NCI-H526 (cell line): ENCODE results near the gene TMOD3.
"Not testable (repeated sequence)": the region's sequence is repeated elsewhere in the genome, so short reads cannot be mapped to it uniquely, and the experiment has no call there.

Source experiments
- DNase-seq, 2 experiments: peaks; one replicate each; lab custom pipeline; 2025; lab: John Stamatoyannopoulos, UW

The TMOD3 gene

DNA sequence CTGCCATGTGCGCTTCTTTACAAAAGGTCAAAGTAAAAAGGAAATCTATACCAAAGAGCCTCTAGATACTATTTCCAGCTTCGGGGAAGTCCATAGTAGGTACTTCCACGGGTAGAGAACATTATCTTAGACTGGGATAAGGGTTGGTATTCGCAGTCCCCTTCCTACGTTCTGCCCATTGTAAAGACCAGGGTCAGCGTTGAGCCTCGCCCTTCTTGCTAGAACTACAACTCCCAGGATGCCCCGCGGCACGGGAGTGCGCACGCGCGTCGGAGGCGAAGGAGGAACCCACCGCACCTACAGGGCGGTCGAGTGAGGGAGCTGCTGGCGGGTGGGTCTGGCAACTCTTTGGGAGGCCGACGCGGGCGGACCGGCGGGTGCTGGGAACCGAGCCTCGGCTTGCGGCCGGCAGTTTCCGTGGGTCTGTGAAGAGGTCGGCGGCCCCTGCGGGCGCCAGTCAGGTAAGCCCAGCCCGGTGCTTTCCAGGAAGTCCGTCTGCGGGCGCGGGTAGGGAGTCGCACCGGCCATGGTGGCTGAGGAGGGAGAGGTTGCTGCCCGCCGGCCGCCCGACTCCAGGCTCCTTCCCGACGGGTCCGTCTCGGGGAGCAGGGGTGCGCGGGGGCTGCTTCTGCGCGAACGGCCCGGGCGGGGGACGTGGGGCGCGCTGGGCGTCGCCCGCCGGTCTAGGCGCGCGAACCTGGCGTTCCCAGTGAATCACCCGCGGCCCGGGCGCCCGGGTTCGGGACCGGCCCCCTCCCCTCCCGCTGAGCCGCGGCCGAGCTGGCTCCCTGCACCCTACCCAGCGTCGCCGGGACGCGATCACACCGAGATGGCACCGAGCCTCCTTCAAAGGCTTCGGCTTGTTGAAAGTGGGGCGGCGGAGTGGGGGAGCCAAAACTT lies at the start of gene TMOD3:
Gene TMOD3 (plus strand): TSS at position 278 of the 900 bp plus-strand sequence. CDS start 33,232 bp downstream, outside the sequence.
- DNase-seq, result peak; percentile 83 to 95

DNA sequence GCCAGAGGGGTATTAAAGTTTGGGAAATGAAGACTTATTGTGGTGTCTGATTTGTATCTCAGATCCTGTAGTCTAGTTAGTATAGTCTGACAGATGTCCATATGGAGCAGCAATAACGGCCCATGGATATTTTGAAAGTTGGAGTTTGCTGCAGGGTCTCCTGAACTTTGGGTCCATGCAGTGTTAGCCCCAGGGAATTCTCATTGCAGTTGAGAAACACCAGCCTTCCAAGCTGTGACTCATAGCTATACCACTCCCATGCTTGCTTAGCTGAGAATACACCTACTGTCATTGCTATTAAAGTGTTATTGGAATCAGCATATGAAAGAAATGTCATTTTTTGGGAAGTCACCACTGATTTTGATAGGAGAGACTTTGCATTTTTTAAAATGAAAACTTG lies 48.8 kb upstream of the TMOD3 start:
- DNase-seq, result no peak

DNA sequence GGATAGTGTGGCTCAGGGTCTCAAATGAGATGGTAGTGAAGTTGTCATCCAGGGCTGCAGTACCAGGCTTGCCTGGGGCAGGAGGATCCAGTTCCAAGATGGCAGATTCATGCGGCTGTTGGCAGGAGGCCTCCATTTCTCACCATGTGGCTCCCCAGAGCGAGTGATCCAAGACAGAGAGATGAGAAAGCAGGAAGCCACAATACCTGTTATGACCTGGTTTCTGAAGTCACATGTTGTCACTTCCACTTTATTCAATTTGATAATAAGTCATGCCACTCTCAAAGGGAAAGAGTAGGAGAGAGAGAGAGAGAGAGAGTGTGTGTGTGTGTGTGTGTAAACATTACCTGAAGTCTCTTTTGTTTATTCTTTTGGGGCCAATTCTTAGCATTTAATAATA lies 47.9 kb upstream of the TMOD3 start:
- DNase-seq, result no peak

DNA sequence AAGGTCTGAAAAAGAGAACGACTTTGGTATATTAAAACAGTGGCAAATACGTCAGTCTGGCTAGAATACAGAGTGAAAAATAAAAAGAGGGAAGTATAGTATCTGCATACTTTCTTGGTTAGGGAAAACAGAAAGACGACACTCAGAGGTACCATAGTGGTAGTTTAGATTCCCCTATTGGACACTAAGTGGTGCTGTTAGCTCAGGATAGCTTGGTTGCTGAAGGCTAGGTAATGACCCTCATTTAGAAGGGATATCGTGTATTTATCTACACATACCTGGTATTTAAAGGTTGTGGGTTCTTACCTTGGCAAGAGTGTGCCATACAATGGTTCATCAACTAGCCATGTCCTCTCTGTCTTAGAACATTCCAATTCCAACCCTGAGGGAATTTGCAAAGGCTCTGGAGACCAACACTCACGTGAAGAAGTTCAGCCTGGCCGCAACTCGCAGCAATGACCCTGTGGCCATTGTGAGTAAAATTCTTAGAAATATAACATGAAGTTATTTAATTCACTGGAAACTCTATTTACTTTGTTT lies 47.0 kb upstream of the TMOD3 start:
- DNase-seq, result peak in 1 of 2 experiments; percentile 48

DNA sequence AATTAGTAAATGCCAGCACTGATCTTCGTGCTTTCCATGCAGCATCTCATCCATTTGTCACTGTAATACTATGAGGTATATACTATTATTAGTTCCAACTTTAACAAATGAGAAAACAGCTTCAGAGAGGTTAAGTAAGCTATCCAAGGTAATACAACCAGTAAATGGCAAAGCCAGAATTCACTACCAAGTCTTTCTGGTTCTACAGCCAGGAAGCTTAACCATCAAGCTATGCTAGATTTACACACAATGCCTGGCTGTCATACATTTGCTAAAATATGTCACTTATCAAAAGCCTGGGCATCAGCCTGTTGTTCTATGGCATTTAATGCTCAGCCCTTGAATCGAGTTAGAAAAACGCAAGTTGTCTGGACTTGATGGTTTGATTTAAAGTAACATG lies 45.5 kb upstream of the TMOD3 start:
- DNase-seq, result no peak

DNA sequence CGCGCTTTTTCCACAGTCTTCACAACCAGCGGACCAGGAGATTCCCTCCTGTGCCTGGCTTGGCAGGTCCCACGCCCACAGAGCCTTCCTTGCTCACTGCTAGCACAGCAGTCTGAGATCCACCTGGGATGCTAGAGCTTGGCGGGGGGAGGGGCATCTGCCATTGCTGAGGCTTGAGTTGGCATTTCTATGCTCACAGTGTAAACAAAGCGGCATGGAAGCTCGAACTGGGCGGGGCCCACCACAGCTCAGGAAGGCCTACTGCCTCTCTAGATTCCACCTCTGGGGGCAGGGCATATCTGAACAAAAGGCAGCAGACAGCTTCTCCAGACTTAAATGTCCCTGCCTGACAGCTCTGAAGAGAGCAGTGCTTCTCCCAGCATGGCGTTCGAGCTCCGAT lies 42.3 kb upstream of the TMOD3 start:
- DNase-seq, result peak; percentile 11 to 16

DNA sequence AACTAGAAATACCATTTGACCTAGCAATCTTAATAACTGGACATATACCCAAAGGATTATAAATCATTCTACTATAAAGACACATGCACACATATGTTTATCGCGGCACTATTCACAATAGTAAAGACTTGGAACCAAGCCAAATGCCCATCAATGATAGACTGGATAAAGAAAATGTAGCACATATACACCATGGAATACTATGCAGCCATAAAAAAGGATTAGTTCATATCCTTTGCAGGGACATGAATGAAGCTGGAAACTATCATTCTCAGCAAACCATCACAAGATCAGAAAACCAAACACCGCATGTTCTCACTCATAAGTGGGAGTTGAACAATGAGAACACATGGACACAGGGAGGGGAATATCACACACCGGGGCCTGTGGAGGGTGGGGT lies 37.0 kb upstream of the TMOD3 start:
- DNase-seq, result not testable (repeated sequence)

DNA sequence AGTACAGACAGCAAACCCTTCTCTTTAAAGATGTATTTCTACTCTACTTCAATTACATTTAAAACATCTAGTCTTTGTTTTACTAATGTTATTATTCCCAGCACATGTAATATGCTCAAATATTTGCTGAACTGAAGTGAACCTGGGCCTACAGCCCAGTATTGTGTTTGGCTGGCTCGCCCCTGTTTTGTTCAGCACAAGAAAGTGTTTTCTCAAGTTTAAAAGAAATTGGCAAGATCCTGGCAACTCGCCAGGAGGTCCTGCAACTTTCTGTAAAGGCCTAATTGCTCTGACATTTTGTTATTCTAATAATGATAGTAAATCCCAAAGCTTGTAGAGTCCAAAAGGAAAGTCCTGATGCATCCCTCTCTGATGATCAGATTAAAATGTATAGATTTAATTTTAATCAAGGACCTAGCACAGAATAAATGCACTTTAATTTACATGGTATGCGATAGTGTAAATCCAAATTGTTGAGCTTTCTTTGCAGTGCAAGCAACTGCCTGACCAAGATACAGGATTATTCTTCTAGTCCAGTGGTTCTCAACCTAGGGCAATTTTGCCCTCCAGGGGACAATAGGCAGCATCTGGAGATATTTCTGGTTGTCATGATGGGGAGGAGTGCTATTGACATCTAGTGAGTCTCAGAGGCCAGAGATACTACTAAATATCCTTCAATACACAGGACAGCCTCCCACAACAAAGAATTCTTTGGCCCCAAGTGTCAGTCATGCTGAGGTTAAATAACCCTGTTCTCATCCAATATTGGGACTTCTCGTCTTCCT lies 35.7 kb upstream of the TMOD3 start:
- DNase-seq, result peak in 1 of 2 experiments; percentile 7

DNA sequence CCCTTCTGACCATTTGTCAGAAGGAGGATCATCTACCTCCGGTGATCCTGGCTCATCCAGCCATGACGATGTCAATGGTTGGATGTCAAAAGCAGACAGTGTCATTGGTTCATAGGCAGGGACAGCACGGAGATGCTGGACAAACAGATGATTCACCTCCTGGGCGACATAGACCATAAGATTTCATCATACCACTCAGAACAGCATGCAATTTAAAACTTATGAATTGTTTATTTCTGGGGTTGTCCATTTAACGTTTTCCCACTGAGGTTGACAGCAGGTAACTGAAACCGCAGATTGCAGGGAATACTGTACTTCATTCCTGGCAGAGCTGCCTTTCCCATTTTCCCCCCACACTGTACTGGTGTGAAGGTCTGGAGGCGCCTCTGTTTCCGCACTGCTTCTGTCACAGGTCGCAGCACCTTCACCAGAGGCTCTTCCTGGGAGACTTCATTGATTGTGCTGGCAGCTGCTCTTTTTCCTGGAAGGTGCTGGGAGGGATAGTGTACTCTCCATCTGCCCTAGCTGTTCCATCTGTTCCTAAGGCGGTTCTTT lies 32.5 kb upstream of the TMOD3 start:
- DNase-seq, result no peak

DNA sequence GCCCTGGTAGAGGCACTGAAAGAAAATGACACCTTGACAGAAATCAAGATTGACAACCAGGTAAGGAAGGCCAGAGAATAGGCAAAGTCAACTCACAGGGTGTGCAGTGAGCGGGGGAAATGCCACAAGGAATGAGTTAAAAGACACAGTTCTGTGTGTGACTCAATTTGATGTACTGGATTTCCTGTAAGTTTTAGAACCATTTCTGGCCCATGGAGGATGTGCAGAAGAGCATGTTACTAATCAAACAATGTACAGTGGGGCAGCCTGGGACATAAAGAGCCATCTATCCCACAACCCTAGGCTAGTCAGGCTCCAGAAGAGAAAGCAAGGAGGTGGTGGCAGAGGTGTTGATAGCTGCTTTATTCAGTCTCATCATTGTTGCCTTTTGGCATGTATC lies 31.2 kb upstream of the TMOD3 start:
- DNase-seq, result no peak

DNA sequence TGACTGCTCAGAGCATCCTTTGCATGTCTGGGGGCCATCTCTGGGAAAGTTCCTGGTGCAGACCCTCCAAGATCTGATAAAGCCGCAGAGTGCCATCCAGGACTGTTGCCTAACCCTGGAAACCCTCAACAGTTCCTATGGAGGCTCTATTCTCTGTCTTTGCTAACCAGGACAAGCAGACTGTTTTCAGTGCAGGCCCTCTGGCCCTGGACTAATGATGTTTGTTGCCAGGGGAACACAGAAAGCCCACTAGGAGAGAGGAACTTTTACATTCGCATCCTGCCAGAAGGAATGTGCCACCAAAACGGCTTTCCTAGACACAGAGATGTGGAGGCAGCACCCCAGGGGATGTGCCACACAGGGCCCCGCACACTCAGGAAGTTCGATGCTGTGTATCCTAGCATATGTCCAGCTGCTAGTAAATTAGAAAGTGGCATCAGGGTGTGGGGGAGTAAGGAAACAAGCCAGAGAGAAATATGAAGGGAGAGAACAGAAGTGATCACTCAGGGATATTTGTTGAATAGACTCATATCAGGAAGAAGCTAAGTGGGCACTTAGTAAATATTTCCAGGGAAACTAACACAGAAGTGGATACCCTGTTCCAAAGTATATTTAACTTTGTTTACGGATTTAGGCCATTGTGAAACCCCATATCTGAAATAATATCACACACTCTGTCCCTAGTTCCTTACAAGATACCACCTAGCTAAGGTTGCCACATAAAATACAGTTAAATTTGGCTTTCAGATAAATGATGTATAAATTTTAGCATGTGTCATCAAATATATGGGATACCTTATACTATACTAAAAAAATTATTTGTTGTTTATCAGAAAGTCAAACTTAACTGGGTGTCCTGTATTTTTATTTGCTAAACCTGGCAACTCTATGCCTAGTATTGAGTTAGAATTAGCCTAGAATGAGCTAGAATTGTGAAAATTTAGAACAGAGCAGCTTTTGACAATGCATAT lies 29.9 kb upstream of the TMOD3 start:
- DNase-seq, result no peak

DNA sequence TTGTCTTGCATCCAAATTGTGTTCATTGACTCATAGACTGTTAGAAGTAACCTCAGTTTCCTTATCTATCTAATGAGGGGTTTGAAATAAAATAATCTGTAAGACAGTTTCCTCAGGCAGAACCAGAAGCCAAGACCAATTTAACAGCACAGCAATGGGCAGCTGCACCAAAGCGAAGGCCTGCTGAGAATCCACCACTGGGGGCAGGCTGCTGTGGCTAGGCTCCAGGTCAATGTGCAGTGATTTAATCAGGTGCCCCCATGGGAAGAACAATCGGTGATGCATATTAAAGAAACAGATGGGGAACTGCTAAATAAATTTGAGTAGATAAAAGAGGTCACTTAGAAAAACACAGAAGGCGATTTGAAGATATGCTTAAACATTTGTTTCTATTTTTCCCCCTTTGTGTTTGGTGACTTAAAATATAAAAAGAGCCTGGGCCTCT lies 28.0 kb upstream of the TMOD3 start:
- DNase-seq, result peak in 1 of 2 experiments; percentile 21

DNA sequence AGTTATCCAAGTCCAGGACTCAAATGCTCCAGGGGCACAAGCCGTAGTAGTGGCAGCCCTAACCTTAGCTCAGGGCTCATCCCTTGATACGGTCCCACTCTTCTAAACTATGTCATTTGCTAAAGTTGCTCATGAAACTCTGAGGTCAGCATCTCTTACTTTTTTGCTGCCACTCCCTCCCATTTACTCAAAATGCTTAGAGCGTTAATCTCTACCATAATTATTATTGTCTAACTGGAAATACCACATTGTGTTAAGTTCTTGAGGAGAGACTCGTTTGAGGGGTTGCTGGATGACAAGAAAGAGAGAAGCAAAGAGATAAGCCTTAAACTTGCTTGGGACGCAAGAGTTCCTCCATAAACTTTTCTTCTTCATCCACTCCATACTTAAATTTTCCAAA lies 26.9 kb upstream of the TMOD3 start:
- DNase-seq, result no peak

DNA sequence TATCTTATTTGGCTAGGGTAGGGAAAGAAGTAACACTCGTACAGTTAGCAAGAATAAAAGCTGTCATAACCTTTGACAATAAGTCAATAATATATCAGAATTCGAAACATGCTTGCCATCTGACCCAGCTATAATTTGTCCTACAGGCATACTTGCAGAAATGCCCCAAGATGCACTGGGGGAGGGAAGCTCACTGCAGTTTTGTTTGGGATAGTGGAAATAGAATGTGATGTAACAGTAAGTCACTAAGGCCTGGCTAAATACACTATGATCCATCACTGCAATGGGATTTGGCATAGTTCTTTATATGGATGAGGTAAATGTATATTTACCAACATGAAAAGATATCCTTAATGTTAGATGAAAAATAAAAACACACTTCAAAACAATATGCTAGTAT lies 25.5 kb upstream of the TMOD3 start:
- no peak for DNase-seq

DNA sequence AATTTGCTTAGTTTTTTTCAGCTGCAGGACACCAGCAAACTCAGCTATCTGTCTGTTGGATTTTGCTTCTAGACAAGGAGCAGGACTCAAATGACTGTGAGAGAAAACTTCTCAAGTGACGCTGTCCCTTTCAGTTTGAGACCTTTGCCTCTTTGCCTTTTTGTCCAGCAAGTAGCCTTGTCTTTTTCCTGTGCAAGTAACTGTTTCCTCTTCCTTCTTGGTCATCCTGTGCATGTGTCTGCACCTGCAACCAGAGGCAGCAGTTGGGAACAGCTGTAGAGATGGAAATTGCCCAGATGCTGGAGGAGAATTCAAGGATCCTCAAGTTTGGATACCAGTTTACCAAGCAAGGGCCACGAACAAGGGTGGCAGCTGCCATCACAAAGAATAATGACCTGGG lies 23.3 kb upstream of the TMOD3 start:
- DNase-seq, result no peak

DNA sequence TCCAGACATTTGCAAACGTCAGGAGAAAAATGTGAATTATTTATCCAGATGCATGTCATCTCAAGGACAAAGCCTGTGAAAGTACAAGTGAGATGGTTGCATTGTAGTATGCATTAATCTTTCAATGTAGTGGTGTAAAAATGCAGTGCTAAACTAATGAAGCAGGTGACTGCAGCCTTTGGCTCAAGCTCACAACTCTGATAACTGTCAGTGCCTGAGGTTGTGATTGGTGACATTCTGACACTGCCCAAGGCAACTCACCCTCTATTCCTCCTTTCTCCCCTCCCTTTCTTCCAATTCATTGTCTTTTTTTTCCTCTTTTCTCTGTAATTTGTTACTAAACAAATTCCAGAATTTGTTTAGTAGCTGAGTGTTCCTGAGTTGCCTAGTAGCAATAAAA lies 20.0 kb upstream of the TMOD3 start:
- DNase-seq, result no peak

DNA sequence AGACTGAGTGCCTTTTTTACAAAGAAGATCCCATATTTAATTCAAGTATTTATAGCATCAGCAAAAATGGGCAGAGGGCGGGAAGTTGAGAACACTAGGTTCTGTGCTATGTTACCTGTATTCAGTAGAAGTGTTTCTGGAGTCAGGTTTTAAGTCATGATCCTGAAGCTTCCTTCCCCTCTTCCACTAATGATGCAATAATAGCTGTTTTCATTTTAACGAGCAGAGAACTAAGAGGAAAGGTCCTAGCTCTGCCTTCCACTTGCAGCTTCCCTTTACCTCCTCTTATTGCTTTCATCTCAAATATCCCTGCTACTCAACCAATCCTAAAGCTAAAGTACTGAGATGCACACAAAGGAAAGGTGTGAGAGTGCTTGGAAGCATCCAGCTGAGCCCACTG lies 16.9 kb upstream of the TMOD3 start:
- no peak for DNase-seq

DNA sequence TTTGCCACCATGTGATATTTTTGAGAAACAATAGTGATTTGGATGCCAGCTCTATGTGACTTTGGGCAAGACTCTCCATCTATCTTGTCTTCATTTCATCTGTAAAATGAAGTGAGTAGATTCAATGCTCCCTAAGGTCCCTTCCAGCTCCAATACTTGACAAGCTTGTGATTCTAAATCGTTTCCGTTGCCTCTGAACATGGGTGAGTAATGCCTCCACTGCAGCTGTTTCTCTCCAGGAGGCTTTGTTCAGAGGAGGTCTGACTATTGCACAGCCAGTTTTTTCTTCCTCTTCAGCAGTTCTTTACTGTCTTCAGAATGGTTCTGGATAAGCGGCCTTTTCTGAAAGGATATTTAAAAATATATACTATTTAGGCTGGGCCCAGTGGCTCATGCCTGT lies 14.8 kb upstream of the TMOD3 start:
- no peak for DNase-seq

DNA sequence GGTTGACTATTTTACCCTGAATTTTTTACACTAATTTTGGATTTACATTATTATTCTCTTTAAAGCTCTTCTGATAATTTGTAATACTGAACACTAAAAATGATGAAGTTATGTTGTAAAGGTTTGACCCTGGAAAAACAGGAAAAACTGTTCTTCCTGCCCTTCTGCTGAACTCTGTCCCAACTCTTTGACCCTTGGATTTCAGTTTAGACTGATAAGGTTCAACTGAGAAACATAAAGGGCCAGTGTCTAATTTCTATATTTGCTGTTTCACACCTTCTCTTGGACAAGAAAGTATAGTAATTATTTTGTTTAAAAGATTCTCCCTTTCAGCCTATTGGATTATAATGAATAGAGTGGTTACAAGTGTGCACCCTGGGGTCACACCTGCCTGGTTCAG lies 12.8 kb upstream of the TMOD3 start:
- no peak for DNase-seq

DNA sequence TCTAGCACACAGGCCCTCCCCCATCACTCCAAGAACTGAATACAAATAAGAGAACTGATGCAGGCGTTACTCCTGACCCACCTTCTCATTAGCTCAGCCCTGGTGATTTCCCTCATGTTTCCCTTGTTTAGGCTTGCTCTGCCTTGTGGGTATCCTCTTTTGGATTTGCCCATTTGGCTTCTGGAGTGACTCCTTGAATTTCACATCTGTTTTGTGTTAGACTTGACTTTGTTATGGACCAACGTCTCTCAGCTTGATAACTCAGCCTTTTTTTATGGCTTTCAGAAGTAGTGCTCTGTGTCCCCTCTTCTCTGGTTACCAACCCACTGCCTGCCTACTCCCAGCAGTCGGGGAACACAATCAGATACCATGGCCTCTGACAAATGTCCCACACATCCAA lies 11.3 kb upstream of the TMOD3 start:
- DNase-seq, result no peak

DNA sequence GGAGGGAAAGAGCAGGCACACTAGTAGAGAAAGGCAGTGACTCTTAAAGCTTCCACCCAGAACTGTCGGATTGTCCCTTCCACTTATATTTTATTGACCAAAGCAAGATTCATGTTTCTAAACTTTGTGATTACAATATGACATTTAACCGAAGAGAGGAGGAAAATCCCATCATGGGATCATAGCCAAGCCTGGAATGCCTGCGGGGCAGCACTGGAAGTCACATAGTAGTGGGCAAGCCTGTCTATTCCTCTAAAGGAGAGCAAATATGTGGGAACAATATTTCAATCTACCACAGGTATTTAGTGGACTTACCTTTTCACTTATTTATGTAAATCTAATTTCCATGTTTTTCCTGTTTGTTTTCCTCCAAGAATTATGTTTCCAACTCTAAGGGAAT lies 3.8 kb upstream of the TMOD3 start:
- DNase-seq, result no peak
